K562 (cell line): ENCODE results near the gene ADNP. TPM values are rescaled to one million over a fixed set of nuclear protein-coding genes. Genes with fewer than 3 reads are reported as not detected.

Source experiments
- ATF7 ChIP-seq: fragments of 450-650 bp; IDR thresholded peaks from 2 replicates; pipeline ENCODE4 v1.7.1; 2014; ENCODE audit warnings: mild to moderate bottlenecking, moderate library complexity
- GATAD2B ChIP-seq: fragments of 450-650 bp; IDR thresholded peaks from 2 replicates; pipeline ENCODE4 v1.6.1; 2017; ENCODE audit warnings: mild to moderate bottlenecking, borderline replicate concordance
- GTF2F1 ChIP-seq: IDR thresholded peaks from 2 replicates; pipeline ENCODE4 v1.6.1; 2011; ENCODE audit warnings: low read depth, low read length, improper control_type of control experiment
- HEY1 ChIP-seq: fragments of 250-450 bp; sonication (Bioruptor Pico); IDR thresholded peaks from 2 replicates; pipeline ENCODE4 v1.5.0; 2020; ENCODE audit warnings: mild to moderate bottlenecking, moderate library complexity, borderline replicate concordance
- KLF16 ChIP-seq: IDR thresholded peaks from 2 replicates; pipeline ENCODE4 v1.6.1; 2016; ENCODE audit warnings: antibody characterized with exemption
- NBN ChIP-seq: fragments of 450-650 bp; IDR thresholded peaks from 2 replicates; pipeline ENCODE4 v1.6.1; 2016; ENCODE audit warnings: low read depth, mild to moderate bottlenecking
- SAFB2 ChIP-seq: fragments of 200-400 bp; formaldehyde crosslinking; IDR thresholded peaks from 2 replicates; pipeline ENCODE4 v1.6.1; 2018; ENCODE audit warnings: borderline replicate concordance, low read length, low read depth, moderate library complexity; ENCODE audit not compliant: severe bottlenecking
- SAP30 ChIP-seq: fragments of 200-600 bp; sonication (generic); IDR thresholded peaks from 2 replicates; pipeline ENCODE4 v1.6.1; 2012; ENCODE audit warnings: borderline replicate concordance, low read depth, mild to moderate bottlenecking, moderate library complexity, low read length, control low read depth, inconsistent platforms; ENCODE audit not compliant: insufficient read depth, poor library complexity, severe bottlenecking
- TCF7L2 ChIP-seq: fragments of 150-350 bp; IDR thresholded peaks from 2 replicates; pipeline ENCODE4 v1.6.1; 2016; ENCODE audit warnings: low read depth, mild to moderate bottlenecking, low read length, moderate library complexity
- ZBTB40 ChIP-seq, 2 experiments: fragments of 450-650 bp in 1 of 2; sonication (generic) in 1 of 2; formaldehyde crosslinking in 1 of 2; IDR thresholded peaks; 2 replicates each; pipeline versions ENCODE4 v1.7.1 to v1.9.0; 2016 to 2022; ENCODE audit warnings: inconsistent platforms in 1 of 2, mild to moderate bottlenecking in 1 of 2, missing genetic modification reagents in 1 of 2
- ZNF311 ChIP-seq: fragments of 250-450 bp; sonication (Bioruptor Pico); IDR thresholded peaks from 2 replicates; pipeline ENCODE4 v1.4.0; 2020; ENCODE audit warnings: mild to moderate bottlenecking, moderate library complexity
- polyA plus RNA-seq, 8 experiments: library from polyadenylated mRNA; depleted of rRNA in 4 of 8; stranded (reverse) in 5 of 8; unstranded in 3 of 8; fragments of >200 nt; fragmentation: Nextera tagmentation in 2 of 8; fragmentation: Illumina TruSeq in 1 of 8; extraction: Ambion mirVana in 2 of 8; extraction: Trizol in 1 of 8; gene quantifications; 2 replicates each; pipeline versions ENCODE4 v1.2.1 to v1.2.3, GENCODE V29; 2011 to 2014; ENCODE audit warnings: inconsistent platforms in 1 of 8, missing spikeins in 1 of 8
- total RNA-seq, 7 experiments: library from RNA; depleted of rRNA in 6 of 7; stranded (reverse); fragments of >200 nt in 6 of 7; fragmentation: Illumina TruSeq in 2 of 7; extraction: Trizol in 2 of 7; gene quantifications; 2 replicates each; pipeline versions ENCODE4 v1.2.1 to v1.2.3, GENCODE V29; 2011 to 2021; ENCODE audit warnings: low replicate concordance in 1 of 7
- TF ChIP-seq, protein P1 (sequence below): fragments of 450-650 bp; formaldehyde crosslinking; IDR thresholded peaks from 2 replicates; pipeline ENCODE4 v1.4.0; 2022; ENCODE audit warnings: missing genetic modification characterization
- TF ChIP-seq, protein P2 (sequence below): fragments of 250-450 bp; sonication (Bioruptor Pico); IDR thresholded peaks from 2 replicates; pipeline ENCODE4 v1.4.0; 2020; ENCODE audit warnings: borderline replicate concordance
- TF ChIP-seq, protein P3 (sequence below): fragments of 250-450 bp; sonication (Bioruptor Pico); IDR thresholded peaks from 2 replicates; pipeline ENCODE4 v1.5.0; 2021

ADNP gene
- total and polyA plus RNA-seq, 9 of the 15 experiments (the other 6 are each of a cell fraction or from before 2014, with no cell fraction given), result 17.8 to 59.9 (median 25.3) TPM

GRCh38 chr20:50903353-50904051 lies 27.7 kb downstream of the ADNP start (continued):
- no peak for TF ChIP-seq GTF2F1
- no peak for TF ChIP-seq SAP30
- TF ChIP-seq, protein P1, sequence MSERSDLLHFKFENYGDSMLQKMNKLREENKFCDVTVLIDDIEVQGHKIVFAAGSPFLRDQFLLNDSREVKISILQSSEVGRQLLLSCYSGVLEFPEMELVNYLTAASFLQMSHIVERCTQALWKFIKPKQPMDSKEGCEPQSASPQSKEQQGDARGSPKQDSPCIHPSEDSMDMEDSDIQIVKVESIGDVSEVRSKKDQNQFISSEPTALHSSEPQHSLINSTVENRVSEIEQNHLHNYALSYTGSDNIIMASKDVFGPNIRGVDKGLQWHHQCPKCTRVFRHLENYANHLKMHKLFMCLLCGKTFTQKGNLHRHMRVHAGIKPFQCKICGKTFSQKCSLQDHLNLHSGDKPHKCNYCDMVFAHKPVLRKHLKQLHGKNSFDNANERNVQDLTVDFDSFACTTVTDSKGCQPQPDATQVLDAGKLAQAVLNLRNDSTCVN (CRISPR knock-in tag), result no peak
- TF ChIP-seq, protein P2, sequence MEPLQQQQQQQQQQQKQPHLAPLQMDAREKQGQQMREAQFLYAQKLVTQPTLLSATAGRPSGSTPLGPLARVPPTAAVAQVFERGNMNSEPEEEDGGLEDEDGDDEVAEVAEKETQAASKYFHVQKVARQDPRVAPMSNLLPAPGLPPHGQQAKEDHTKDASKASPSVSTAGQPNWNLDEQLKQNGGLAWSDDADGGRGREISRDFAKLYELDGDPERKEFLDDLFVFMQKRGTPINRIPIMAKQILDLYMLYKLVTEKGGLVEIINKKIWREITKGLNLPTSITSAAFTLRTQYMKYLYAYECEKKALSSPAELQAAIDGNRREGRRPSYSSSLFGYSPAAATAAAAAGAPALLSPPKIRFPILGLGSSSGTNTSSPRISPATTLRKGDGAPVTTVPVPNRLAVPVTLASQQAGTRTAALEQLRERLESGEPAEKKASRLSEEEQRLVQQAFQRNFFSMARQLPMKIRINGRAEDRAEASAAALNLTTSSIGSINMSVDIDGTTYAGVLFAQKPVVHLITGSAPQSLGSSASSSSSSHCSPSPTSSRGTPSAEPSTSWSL, result no peak
- TF ChIP-seq HEY1, result no peak
- TF ChIP-seq, protein P3, sequence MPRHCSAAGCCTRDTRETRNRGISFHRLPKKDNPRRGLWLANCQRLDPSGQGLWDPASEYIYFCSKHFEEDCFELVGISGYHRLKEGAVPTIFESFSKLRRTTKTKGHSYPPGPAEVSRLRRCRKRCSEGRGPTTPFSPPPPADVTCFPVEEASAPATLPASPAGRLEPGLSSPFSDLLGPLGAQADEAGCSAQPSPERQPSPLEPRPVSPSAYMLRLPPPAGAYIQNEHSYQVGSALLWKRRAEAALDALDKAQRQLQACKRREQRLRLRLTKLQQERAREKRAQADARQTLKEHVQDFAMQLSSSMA, result no peak
- 0 out of 2 replicates have a peak, but pooled peaks have one; percentile 44 for TF ChIP-seq GATAD2B
- no peak for TF ChIP-seq ZNF311 (CRISPR knock-in tag)
- peak; percentile 86 for TF ChIP-seq KLF16
- TF ChIP-seq ATF7, result peak; percentile 49; the same call in 1 of the 2 replicates
- no peak for TF ChIP-seq SAFB2
- no peak for TF ChIP-seq TCF7L2
- 0 out of 2 replicates have a peak, but pooled peaks have one; percentile 11 for TF ChIP-seq ZBTB40 (IDR thresholded peaks at IDR 0.05)
- TF ChIP-seq ZBTB40 (CRISPR knock-in tag; IDR thresholded peaks at IDR 0.05), result no peak
- peak; percentile 80 for TF ChIP-seq NBN
